Keratinocyte (primary cell): Measurements from ENCODE around the gene ARID3B. TPM values are rescaled to one million over a fixed set of nuclear protein-coding genes. Genes with fewer than 3 reads are reported as not detected.
A peak's percentile ranks its signal among the peaks of the same experiment; 100 is the strongest.

ENCODE experiments used
- DNase-seq: peaks from one replicate; pipeline ENCODE4 v3.0.0-alpha.2; 2011; ENCODE audit warnings: low read depth, missing footprints, low spot score
- FAIRE-seq: peaks from 2 replicates; lab custom pipeline; 2011; peaks lifted over from hg19 to GRCh38; lab: Jason Lieb, UNC
- H2AFZ ChIP-seq: 2 replicates; pipeline ENCODE4 v1.6.0; 2012; ENCODE audit warnings: low read length, control low read depth, inconsistent platforms; ENCODE audit not compliant: control insufficient read depth
- H3K27ac ChIP-seq: 2 replicates; pipeline ENCODE4 v1.5.1; 2011; ENCODE audit warnings: low read length; ENCODE audit not compliant: control insufficient read depth, insufficient read depth
- H3K27me3 ChIP-seq: 3 replicates; pipeline ENCODE4 v1.6.0; 2011; ENCODE audit warnings: low read length; ENCODE audit not compliant: control insufficient read depth, insufficient read depth; ENCODE audit errors: extremely low read depth
- H3K36me3 ChIP-seq, 2 experiments: 2 replicates in 1 of 2; 3 replicates in 1 of 2; pipeline ENCODE4 v1.5.1; 2011; ENCODE audit warnings: low read length in 2 of 2, mild to moderate bottlenecking in 1 of 2; ENCODE audit not compliant: control insufficient read depth in 2 of 2, insufficient read depth in 2 of 2; ENCODE audit errors: extremely low read depth in 1 of 2
- H3K4me1 ChIP-seq: 3 replicates; pipeline ENCODE4 v1.5.1; 2011; ENCODE audit warnings: low read length; ENCODE audit not compliant: control insufficient read depth, insufficient read depth; ENCODE audit errors: extremely low read depth
- H3K4me2 ChIP-seq: 3 replicates; pipeline ENCODE4 v1.6.0; 2011; ENCODE audit warnings: low read depth, low read length; ENCODE audit not compliant: control insufficient read depth, insufficient read depth; ENCODE audit errors: extremely low read depth
- H3K4me3 ChIP-seq, 3 experiments: fragments of 200-600 bp in 1 of 3; sonication (generic) in 1 of 3; 2 replicates in 2 of 3; 3 replicates in 1 of 3; pipeline ENCODE4 v1.5.1; 2011 to 2016; ENCODE audit warnings: low read length in 3 of 3, mild to moderate bottlenecking in 3 of 3, control low read depth in 2 of 3, inconsistent platforms in 1 of 3, low read depth in 1 of 3, mixed read lengths in 1 of 3, mixed run types in 1 of 3, moderate library complexity in 1 of 3; ENCODE audit not compliant: control insufficient read depth in 2 of 3, insufficient read depth in 2 of 3; ENCODE audit errors: extremely low read depth in 1 of 3
- H3K79me2 ChIP-seq: 2 replicates; pipeline ENCODE4 v1.6.0; 2012; ENCODE audit warnings: low read length; ENCODE audit not compliant: control insufficient read depth, insufficient read depth
- H3K9ac ChIP-seq: 3 replicates; pipeline ENCODE4 v1.6.0; 2011; ENCODE audit warnings: low read length; ENCODE audit not compliant: control insufficient read depth, insufficient read depth; ENCODE audit errors: extremely low read depth
- H3K9me1 ChIP-seq: 3 replicates; pipeline ENCODE4 v1.6.0; 2011; ENCODE audit warnings: low read length; ENCODE audit not compliant: control insufficient read depth, insufficient read depth; ENCODE audit errors: extremely low read depth
- H3K9me3 ChIP-seq: 2 replicates; pipeline ENCODE4 v1.5.1; 2012; ENCODE audit warnings: low read depth, low read length; ENCODE audit not compliant: control insufficient read depth
- H4K20me1 ChIP-seq: 3 replicates; pipeline ENCODE4 v1.6.0; 2011; ENCODE audit warnings: low read length; ENCODE audit not compliant: control insufficient read depth, insufficient read depth; ENCODE audit errors: extremely low read depth
- EZH2 ChIP-seq: IDR thresholded peaks from one replicate; pipeline ENCODE4 v1.6.1; 2012; ENCODE audit warnings: inconsistent platforms, mild to moderate bottlenecking, low read length, moderate library complexity
- dilution Hi-C: fragments of 300-500 bp; cut with MboI; formaldehyde crosslinking; loops from one replicate; pipeline ENCODE4 v1.7.0; 2020; ENCODE audit warnings: low sequenced_read_pairs; ENCODE audit not compliant: extremely low pct_ligation_motif_present
- polyA plus RNA-seq, 5 experiments: library from polyadenylated mRNA; depleted of rRNA in 3 of 5; stranded (reverse) in 3 of 5; stranded (forward) in 1 of 5; unstranded in 1 of 5; fragments of >200 nt; gene quantifications; 1 replicate in 1 of 5; 2 replicates in 3 of 5; 3 replicates in 1 of 5; pipeline versions ENCODE4 v1.2.1 to v1.2.3, GENCODE V29; 2011 to 2012; ENCODE audit warnings: missing spikeins in 2 of 5, low read depth in 1 of 5, low replicate concordance in 1 of 5
- TF ChIP-seq, protein P1 (sequence below), 3 experiments: IDR thresholded peaks in 1 of 3; conservative IDR thresholded peaks in 1 of 3; optimal IDR thresholded peaks in 1 of 3; 2 replicates in 2 of 3; 3 replicates in 1 of 3; pipeline versions ENCODE3 to v1.5.1; 2011; ENCODE audit warnings: low read length in 3 of 3, mild to moderate bottlenecking in 3 of 3, moderate library complexity in 2 of 3, control low read depth in 1 of 3, inconsistent platforms in 1 of 3; ENCODE audit not compliant: insufficient read depth in 2 of 3; ENCODE audit errors: extremely low read depth in 1 of 3

ARID3B gene
- polyA plus RNA-seq, 1 donor (not counting 4 experiments of a cell fraction or from before 2014, with no cell fraction given), result 3.6 TPM

DNA sequence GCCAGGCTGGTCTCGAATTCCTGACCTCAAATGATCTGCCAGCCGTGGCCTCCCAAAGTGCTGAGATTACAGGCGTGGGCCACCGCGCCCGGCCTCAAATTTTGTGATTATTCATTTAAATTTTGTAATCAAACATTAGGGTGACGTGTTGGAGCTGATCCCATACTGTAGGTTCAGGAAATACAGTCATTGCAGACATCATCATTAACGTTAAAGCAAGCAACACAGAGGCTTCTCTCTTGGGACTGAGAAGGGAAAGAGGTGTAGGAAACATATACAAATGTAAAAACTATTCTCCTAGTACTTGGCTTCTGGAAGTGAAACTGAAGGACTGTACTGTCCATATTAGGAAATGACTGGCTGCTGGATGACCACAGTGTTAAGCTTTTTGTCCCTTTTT is 11.1 kb upstream of the ARID3B start:
- H3K36me3 ChIP-seq, result no peaks in the 10 kb centered on the region
- H3K4me3 ChIP-seq, result no peak overlapping the region
- no peak overlapping the region for H3K27ac ChIP-seq
- TF ChIP-seq, protein P1, sequence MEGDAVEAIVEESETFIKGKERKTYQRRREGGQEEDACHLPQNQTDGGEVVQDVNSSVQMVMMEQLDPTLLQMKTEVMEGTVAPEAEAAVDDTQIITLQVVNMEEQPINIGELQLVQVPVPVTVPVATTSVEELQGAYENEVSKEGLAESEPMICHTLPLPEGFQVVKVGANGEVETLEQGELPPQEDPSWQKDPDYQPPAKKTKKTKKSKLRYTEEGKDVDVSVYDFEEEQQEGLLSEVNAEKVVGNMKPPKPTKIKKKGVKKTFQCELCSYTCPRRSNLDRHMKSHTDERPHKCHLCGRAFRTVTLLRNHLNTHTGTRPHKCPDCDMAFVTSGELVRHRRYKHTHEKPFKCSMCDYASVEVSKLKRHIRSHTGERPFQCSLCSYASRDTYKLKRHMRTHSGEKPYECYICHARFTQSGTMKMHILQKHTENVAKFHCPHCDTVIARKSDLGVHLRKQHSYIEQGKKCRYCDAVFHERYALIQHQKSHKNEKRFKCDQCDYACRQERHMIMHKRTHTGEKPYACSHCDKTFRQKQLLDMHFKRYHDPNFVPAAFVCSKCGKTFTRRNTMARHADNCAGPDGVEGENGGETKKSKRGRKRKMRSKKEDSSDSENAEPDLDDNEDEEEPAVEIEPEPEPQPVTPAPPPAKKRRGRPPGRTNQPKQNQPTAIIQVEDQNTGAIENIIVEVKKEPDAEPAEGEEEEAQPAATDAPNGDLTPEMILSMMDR (optimal IDR thresholded peaks at IDR 0.05 in 1 of 3, IDR thresholded peaks at IDR 0.05 in 1 of 3, conservative IDR thresholded peaks at IDR 0.05 in 1 of 3; ENCODE audit: extremely low read depth in 1 of 3, insufficient read depth in 2 of 3, low read length in 3 of 3), result no peak
- H3K9me3 ChIP-seq, result no peaks in the 10 kb centered on the region
- no peaks in the 10 kb centered on the region for H3K27me3 ChIP-seq
- H3K4me2 ChIP-seq, result peak overlapping the region; percentile 34
- H3K9me1 ChIP-seq, result peaks cover 2% of the 10 kb centered on the region
- H3K79me2 ChIP-seq, result no peaks in the 10 kb centered on the region
- peak overlapping the region; percentile 36 for H2AFZ ChIP-seq
- H4K20me1 ChIP-seq, result no peaks in the 10 kb centered on the region
- H3K4me1 ChIP-seq, result peaks cover 38% of the 10 kb centered on the region
- DNase-seq, result no peak
- dilution Hi-C loops, result no loop called here
- H3K9ac ChIP-seq, result no peak overlapping the region
- no peak for FAIRE-seq

DNA sequence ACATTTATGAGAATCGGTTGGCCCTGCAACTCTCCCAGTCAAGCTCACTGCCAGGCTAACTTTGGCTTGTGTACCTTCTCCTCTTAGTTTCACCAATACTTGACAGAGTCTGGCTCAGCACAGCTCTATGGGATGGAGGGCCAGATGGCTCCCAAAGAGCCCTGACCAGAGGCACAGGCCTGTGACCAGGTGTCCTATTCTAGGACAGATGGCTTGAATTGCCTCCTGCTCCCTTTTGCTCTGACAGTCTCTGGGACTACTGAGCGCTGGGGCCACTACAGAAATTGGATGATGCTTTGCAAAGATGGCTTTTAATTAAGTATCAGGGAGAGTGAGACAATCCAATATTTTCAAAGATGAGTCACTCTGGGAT is 10.3 kb upstream of the ARID3B start:
- Histone ChIP-seq H3K9me1 (peaks cover 2% of the 10 kb centered on the region), H3K4me2 (peak overlapping the region; percentile 56), H3K27ac (peak overlapping the region; percentile 56), H4K20me1 (no peaks in the 10 kb centered on the region), H3K4me3 (no peak overlapping the region), H2AFZ (no peak overlapping the region), H3K79me2 (no peaks in the 10 kb centered on the region), H3K9ac (no peak overlapping the region), H3K27me3 (no peaks in the 10 kb centered on the region), H3K4me1 (peaks cover 40% of the 10 kb centered on the region), H3K36me3 (no peaks in the 10 kb centered on the region), H3K9me3 (no peaks in the 10 kb centered on the region)
- TF ChIP-seq EZH2, result no peak
- TF ChIP-seq, protein P1 (optimal IDR thresholded peaks at IDR 0.05 in 1 of 3, IDR thresholded peaks at IDR 0.05 in 1 of 3, conservative IDR thresholded peaks at IDR 0.05 in 1 of 3; ENCODE audit: extremely low read depth in 1 of 3, insufficient read depth in 2 of 3, low read length in 3 of 3), result no peak
- no peak for FAIRE-seq
- DNase-seq, result no peak
- dilution Hi-C loops, result no loop called here
